GM23338 (cell line): ENCODE results near the gene PTGDR2. TPM values are rescaled to one million over a fixed set of nuclear protein-coding genes. Genes with fewer than 3 reads are reported as not detected.

Experiments
- ATAC-seq: fragments of 200-7000 bp; cut with Tn5 transposase; 3 replicates; pipeline ENCODE4 v1.9.1; 2020
- DNase-seq: peaks from one replicate; pipeline ENCODE4 v3.0.0-alpha.2; 2015; ENCODE audit warnings: low spot score
- H2AFZ ChIP-seq: fragments of 200-600 bp; sonication (generic); 2 replicates; pipeline ENCODE4 v1.8.0; 2016; ENCODE audit warnings: antibody characterized with exemption, mild to moderate bottlenecking, moderate library complexity
- H3F3A ChIP-seq: fragments of 200-600 bp; sonication (generic); replicated peaks from 2 replicates; pipeline ENCODE4 v1.8.0; 2017; ENCODE audit warnings: antibody characterized with exemption, mixed run types, low read depth
- H3K27ac ChIP-seq: fragments of 200-600 bp; sonication (generic); 2 replicates; pipeline ENCODE4 v1.6.1; 2016; ENCODE audit warnings: low read depth
- H3K27me3 ChIP-seq: fragments of 200-600 bp; sonication (generic); 2 replicates; pipeline ENCODE4 v1.8.0; 2016; ENCODE audit warnings: mild to moderate bottlenecking, mixed run types, moderate library complexity; ENCODE audit not compliant: insufficient read depth
- H3K36me3 ChIP-seq: fragments of 200-600 bp; sonication (generic); 2 replicates; pipeline ENCODE4 v1.8.0; 2016; ENCODE audit warnings: mild to moderate bottlenecking; ENCODE audit not compliant: insufficient read depth
- H3K4me1 ChIP-seq: fragments of 200-600 bp; sonication (generic); 2 replicates; pipeline ENCODE4 v1.8.0; 2016; ENCODE audit warnings: mild to moderate bottlenecking, moderate library complexity; ENCODE audit not compliant: insufficient read depth
- H3K4me2 ChIP-seq: fragments of 200-600 bp; sonication (generic); 2 replicates; pipeline ENCODE4 v1.7.1; 2017; ENCODE audit warnings: mixed run types
- H3K4me3 ChIP-seq: fragments of 200-600 bp; sonication (generic); 2 replicates; pipeline ENCODE4 v1.6.1; 2016; ENCODE audit warnings: mixed run types
- H3K79me2 ChIP-seq: fragments of 200-600 bp; sonication (generic); replicated peaks from 2 replicates; pipeline ENCODE4 v1.8.0; 2017; ENCODE audit warnings: mild to moderate bottlenecking; ENCODE audit not compliant: insufficient read depth
- H3K9me2 ChIP-seq: fragments of 200-600 bp; sonication (generic); 2 replicates; pipeline ENCODE4 v1.8.0; 2017; ENCODE audit not compliant: insufficient read depth
- H4K20me1 ChIP-seq: fragments of 200-600 bp; sonication (generic); replicated peaks from 2 replicates; pipeline ENCODE4 v1.8.0; 2017; ENCODE audit warnings: mild to moderate bottlenecking; ENCODE audit not compliant: insufficient read depth
- H3K27ac Mint-ChIP-seq: 2 replicates; pipeline ENCODE4 v1.8.0; 2020; ENCODE audit warnings: inconsistent platforms, mild to moderate bottlenecking, moderate library complexity, mixed read lengths
- H3K27me3 Mint-ChIP-seq: 3 replicates; pipeline ENCODE4 v1.8.0; 2022; ENCODE audit warnings: low read depth, mild to moderate bottlenecking, moderate library complexity, mixed read lengths, inconsistent platforms; ENCODE audit not compliant: insufficient read depth, poor library complexity
- H3K36me3 Mint-ChIP-seq: 3 replicates; pipeline ENCODE4 v1.8.0; 2021; ENCODE audit warnings: low read depth, mild to moderate bottlenecking, inconsistent platforms, moderate library complexity, mixed read lengths
- H3K4me1 Mint-ChIP-seq: 3 replicates; pipeline ENCODE4 v1.8.0; 2020; ENCODE audit warnings: mild to moderate bottlenecking, inconsistent platforms, mixed read lengths
- H3K4me3 Mint-ChIP-seq: 3 replicates; pipeline ENCODE4 v1.8.0; 2021; ENCODE audit warnings: moderate library complexity, mild to moderate bottlenecking, inconsistent platforms, mixed read lengths
- H3K9me3 Mint-ChIP-seq: 3 replicates; pipeline ENCODE4 v1.8.0; 2020; ENCODE audit warnings: moderate library complexity, mild to moderate bottlenecking, inconsistent platforms, mixed read lengths
- CREB1 ChIP-seq: fragments of 250-450 bp; sonication (Bioruptor Pico); IDR thresholded peaks from 2 replicates; pipeline ENCODE4 v1.5.0; 2020; ENCODE audit warnings: low read depth, mild to moderate bottlenecking, moderate library complexity
- CTCF ChIP-seq, 2 experiments: fragments of 200-600 bp in 1 of 2; sonication (generic) in 1 of 2; conservative IDR thresholded peaks; 2 replicates each; pipeline versions ENCODE4 v1.5.1 to v1.6.1; 2016 to 2017; ENCODE audit warnings: antibody characterized with exemption in 2 of 2, low read depth in 2 of 2, mild to moderate bottlenecking in 2 of 2, moderate library complexity in 1 of 2
- ETS1 ChIP-seq: IDR thresholded peaks from 2 replicates; pipeline ENCODE4 v1.6.1; 2016; ENCODE audit warnings: antibody characterized with exemption
- EZH2 ChIP-seq: fragments of 200-600 bp; sonication (generic); IDR thresholded peaks from one replicate; pipeline ENCODE4 v1.8.0; 2017; ENCODE audit warnings: antibody characterized with exemption, mild to moderate bottlenecking, low read depth; ENCODE audit not compliant: unreplicated experiment
- EZH2phosphoT487 ChIP-seq: fragments of 200-600 bp; sonication (generic); IDR thresholded peaks from one replicate; pipeline ENCODE4 v1.8.1; 2018; ENCODE audit warnings: antibody characterized with exemption; ENCODE audit not compliant: unreplicated experiment
- JUNB ChIP-seq: IDR thresholded peaks from one replicate; pipeline ENCODE4 v1.6.1; 2016; ENCODE audit warnings: antibody characterized with exemption; ENCODE audit not compliant: unreplicated experiment
- NANOG ChIP-seq: IDR thresholded peaks from 2 replicates; pipeline ENCODE4 v1.6.1; 2016; ENCODE audit warnings: antibody characterized with exemption, borderline replicate concordance
- POLR2AphosphoS5 ChIP-seq: IDR thresholded peaks from 2 replicates; pipeline ENCODE4 v1.6.1; 2016; ENCODE audit warnings: antibody characterized with exemption, low read depth
- REST ChIP-seq: IDR thresholded peaks from one replicate; pipeline ENCODE4 v1.6.1; 2018; ENCODE audit warnings: antibody characterized with exemption; ENCODE audit not compliant: unreplicated experiment
- STAT1 ChIP-seq: IDR thresholded peaks from one replicate; pipeline ENCODE4 v1.6.1; 2016; ENCODE audit warnings: antibody characterized with exemption; ENCODE audit not compliant: unreplicated experiment
- ZNF114 ChIP-seq: fragments of 250-450 bp; sonication (Bioruptor Pico); IDR thresholded peaks from 2 replicates; pipeline ENCODE4 v1.5.0; 2020; ENCODE audit warnings: mild to moderate bottlenecking, moderate library complexity
- ZNF331 ChIP-seq: fragments of 250-450 bp; sonication (Bioruptor Pico); IDR thresholded peaks from 2 replicates; pipeline ENCODE4 v1.5.0; 2020; ENCODE audit warnings: low read depth, mild to moderate bottlenecking, moderate library complexity
- ZNF462 ChIP-seq: fragments of 250-450 bp; sonication (Bioruptor Pico); IDR thresholded peaks from 2 replicates; pipeline ENCODE4 v1.5.0; 2020; ENCODE audit warnings: mild to moderate bottlenecking, moderate library complexity
- polyA plus RNA-seq: library from polyadenylated mRNA; unstranded; fragments of >200 nt; fragmentation: Nextera tagmentation; extraction: Ambion mirVana; gene quantifications from 2 replicates; pipeline ENCODE4 v1.2.1, GENCODE V29; 2016
- total RNA-seq: library from RNA; depleted of rRNA; stranded (reverse); fragments of >200 nt; shearing (Covaris generic); gene quantifications from 2 replicates; pipeline ENCODE4 v1.2.3, GENCODE V29; 2014

PTGDR2 gene
- total and polyA plus RNA-seq, 2 experiments from 2014 or later, result 0.24 to 0.73 TPM

- Histone ChIP-seq H4K20me1 (peaks cover 21% of the 10 kb centered on the region), H3K4me1 (peaks cover 18% of the 10 kb centered on the region), H3K4me2 (no peak overlapping the region; the same call in 1 of the 2 replicates), H3F3A (no peaks in the 10 kb centered on the region), H3K9me2 (0 out of 2 replicates have a peak, but pooled peaks cover 4% of the 10 kb centered on the region), H3K79me2 (peaks cover 49% of the 10 kb centered on the region), H2AFZ (no peak overlapping the region), H3K27ac (no peak overlapping the region), H3K36me3 (no peaks in the 10 kb centered on the region; the same call in 1 of the 2 replicates), H3K27me3 (no peaks in the 10 kb centered on the region), H3K4me3 (no peak overlapping the region; the same call in 1 of the 2 replicates)
- ATAC-seq (no peak), DNase-seq (no peak)
- H3K4me1 Mint-ChIP-seq, result peaks cover 36% of the 10 kb centered on the region
- peaks cover 39% of the 10 kb centered on the region for H3K36me3 Mint-ChIP-seq
- 0 out of 2 replicates have a peak overlapping the region, but pooled peaks have one; percentile 41 for H3K27ac Mint-ChIP-seq
- H3K4me3 Mint-ChIP-seq, result peak overlapping the region; percentile 93
- H3K9me3 Mint-ChIP-seq, result no peaks in the 10 kb centered on the region; the same call in 1 of the 3 replicates
- peaks cover 26% of the 10 kb centered on the region for H3K27me3 Mint-ChIP-seq
- TF ChIP-seq EZH2phosphoT487, result no peak
- no peak for TF ChIP-seq CREB1 (CRISPR knock-in tag)
- no peak for TF ChIP-seq STAT1
- TF ChIP-seq EZH2, result no peak
- TF ChIP-seq ETS1, result no peak
- TF ChIP-seq ZNF331 (CRISPR knock-in tag), result no peak
- TF ChIP-seq JUNB, result no peak
- no peak for TF ChIP-seq NANOG
- TF ChIP-seq ZNF462 (CRISPR knock-in tag), result no peak
- TF ChIP-seq ZNF114 (CRISPR knock-in tag), result no peak
- TF ChIP-seq REST, result no peak
- no peak for TF ChIP-seq CTCF (conservative IDR thresholded peaks at IDR 0.05; ENCODE audit: low read depth in 2 of 2)
- TF ChIP-seq POLR2AphosphoS5, result no peak
Measured at GRCh38 chr11:60845338-60845737, 10.4 kb downstream of the PTGDR2 start.
